HepG2 (cell line): Measurements from ENCODE around the gene SMIM24. TPM values are rescaled to one million over a fixed set of nuclear protein-coding genes. Genes with fewer than 3 reads are reported as not detected.

Experiments used
- ARNT2 ChIP-seq: sonication (generic); formaldehyde crosslinking; IDR thresholded peaks from 2 replicates; pipeline ENCODE4 v1.8.0; 2022; ENCODE audit warnings: mild to moderate bottlenecking, low read depth, missing genetic modification reagents, moderate library complexity
- ATF3 ChIP-seq: sonication (generic); formaldehyde crosslinking; IDR thresholded peaks from 2 replicates; pipeline ENCODE4 v1.4.0; 2020; ENCODE audit warnings: missing genetic modification reagents
- ATF4 ChIP-seq, 2 experiments: fragments of 450-650 bp in 1 of 2; sonication (generic) in 1 of 2; formaldehyde crosslinking; IDR thresholded peaks; 2 replicates each; pipeline versions ENCODE4 v1.5.0 to v1.8.0; 2020 to 2022; ENCODE audit warnings: mild to moderate bottlenecking in 1 of 2, missing genetic modification reagents in 1 of 2
- CSRNP1 ChIP-seq: sonication (generic); formaldehyde crosslinking; IDR thresholded peaks from 2 replicates; pipeline ENCODE4 v1.8.1; 2023; ENCODE audit warnings: mild to moderate bottlenecking, missing genetic modification reagents
- E2F5 ChIP-seq: sonication (generic); formaldehyde crosslinking; conservative IDR thresholded peaks from 2 replicates; pipeline ENCODE4 v1.4.0; 2020; ENCODE audit warnings: missing genetic modification reagents
- FOXJ3 ChIP-seq: sonication (generic); formaldehyde crosslinking; IDR thresholded peaks from 2 replicates; pipeline ENCODE4 v1.4.0; 2020; ENCODE audit warnings: missing genetic modification reagents, mild to moderate bottlenecking, borderline replicate concordance
- RFXAP ChIP-seq: sonication (generic); formaldehyde crosslinking; IDR thresholded peaks from 2 replicates; pipeline ENCODE4 v1.4.0; 2020; ENCODE audit warnings: missing genetic modification reagents, borderline replicate concordance
- SMAD9 ChIP-seq: sonication (generic); formaldehyde crosslinking; IDR thresholded peaks from 2 replicates; pipeline ENCODE4 v1.5.1; 2020; ENCODE audit warnings: mild to moderate bottlenecking, missing genetic modification reagents
- TOPORS ChIP-seq: sonication (generic); formaldehyde crosslinking; IDR thresholded peaks from 2 replicates; pipeline ENCODE4 v1.8.0; 2023; ENCODE audit warnings: mild to moderate bottlenecking, missing genetic modification reagents
- ZNF230 ChIP-seq: sonication (generic); formaldehyde crosslinking; IDR thresholded peaks from 2 replicates; pipeline ENCODE4 v1.4.0; 2020; ENCODE audit warnings: mild to moderate bottlenecking, missing genetic modification reagents
- ZNF232 ChIP-seq: sonication (generic); formaldehyde crosslinking; IDR thresholded peaks from 2 replicates; pipeline ENCODE4 v1.4.0; 2020; ENCODE audit warnings: missing genetic modification reagents, borderline replicate concordance
- ZNF510 ChIP-seq: sonication (generic); formaldehyde crosslinking; IDR thresholded peaks from 2 replicates; pipeline ENCODE4 v1.4.0; 2020; ENCODE audit warnings: low read depth, mild to moderate bottlenecking, missing genetic modification reagents
- ZNF646 ChIP-seq: sonication (generic); formaldehyde crosslinking; IDR thresholded peaks from 2 replicates; pipeline ENCODE4 v1.9.0; 2021; ENCODE audit warnings: mild to moderate bottlenecking, missing genetic modification reagents
- polyA plus RNA-seq, 8 experiments: library from polyadenylated mRNA; depleted of rRNA in 3 of 8; stranded (reverse) in 7 of 8; unstranded in 1 of 8; fragments of >200 nt; fragmentation: Illumina TruSeq in 4 of 8; extraction: Trizol in 4 of 8; gene quantifications; 2 replicates each; pipeline versions ENCODE4 v1.2.1 to v1.2.3, GENCODE V29; 2011 to 2016; ENCODE audit warnings: low read depth in 4 of 8, missing spikeins in 1 of 8, mixed read lengths in 1 of 8; ENCODE audit not compliant: insufficient read depth in 1 of 8
- total RNA-seq, 5 experiments: library from RNA; depleted of rRNA; stranded (reverse); fragments of >200 nt; fragmentation: Illumina TruSeq; extraction: Trizol; gene quantifications; 2 replicates each; pipeline ENCODE4 v1.2.3, GENCODE V29; 2016; ENCODE audit warnings: low read depth in 1 of 5

The SMIM24 gene
- total and polyA plus RNA-seq, 2 of the 13 experiments (the other 11 are each of a cell fraction or from before 2014, with no cell fraction given), result 11.2 to 70.6 TPM

GRCh38 chr19:3481241-3482090 is 1.1 kb upstream of the SMIM24 start (continued):
- TF ChIP-seq ATF4 (CRISPR knock-in tag; IDR thresholded peaks at IDR 0.05), result no peak
- TF ChIP-seq E2F5, result no peak
- TF ChIP-seq ARNT2, result no peak
- TF ChIP-seq ZNF646 (CRISPR knock-in tag), result no peak
- peak; percentile 83; the same call in 1 of the 2 replicates for TF ChIP-seq SMAD9 (CRISPR knock-in tag)
- TF ChIP-seq ZNF230 (CRISPR knock-in tag), result no peak
- TF ChIP-seq CSRNP1 (CRISPR knock-in tag), result peak; percentile 91
- peak; percentile 95 for TF ChIP-seq ZNF232 (CRISPR knock-in tag)
- TF ChIP-seq RFXAP (CRISPR knock-in tag), result no peak
- no peak for TF ChIP-seq FOXJ3 (CRISPR knock-in tag)
- TF ChIP-seq ATF3 (CRISPR knock-in tag), result peak; percentile 59; the same call in 1 of the 2 replicates
- no peak for TF ChIP-seq ZNF510
- TF ChIP-seq TOPORS (CRISPR knock-in tag), result peak; percentile 88
